Stomach (tissue), 9 donors: ENCODE measurements around the gene FRAS1. TPM values are rescaled to one million over a fixed set of nuclear protein-coding genes. Genes with fewer than 3 reads are reported as not detected.

Source experiments
- DNase-seq, 2 donors: peaks; one replicate each; pipeline versions ENCODE4 v3.0.0 to v3.0.0-alpha.2; 2013 to 2019
- H3K27ac ChIP-seq, 5 donors: fragments of 200-600 bp in 4 of 5; sonication (generic) in 4 of 5; one replicate each; pipeline ENCODE4 v1.5.1; 2013 to 2019; ENCODE audit warnings: mild to moderate bottlenecking in 1 of 5, moderate library complexity in 1 of 5
- H3K27me3 ChIP-seq, 3 donors: fragments of 200-600 bp; sonication (generic); one replicate each; pipeline ENCODE4 v1.5.1; 2017 to 2019; ENCODE audit warnings: mixed run types in 1 of 3
- H3K36me3 ChIP-seq, 4 donors: fragments of 200-600 bp; sonication (generic); 1 replicate in 3 of 4; 2 replicates in 1 of 4; pipeline ENCODE4 v1.5.1; 2016 to 2019
- H3K4me1 ChIP-seq, 4 donors: fragments of 200-600 bp; sonication (generic); one replicate each; pipeline ENCODE4 v1.5.1; 2016 to 2019
- H3K4me3 ChIP-seq, 4 donors: fragments of 200-600 bp; sonication (generic) in 3 of 4; one replicate each; pipeline ENCODE4 v1.5.1; 2016 to 2019; ENCODE audit warnings: mild to moderate bottlenecking in 1 of 4
- H3K9me3 ChIP-seq, 4 donors: fragments of 200-600 bp; sonication (generic); one replicate each; pipeline ENCODE4 v1.5.1; 2016 to 2019
- EP300 ChIP-seq: sonication (generic); formaldehyde crosslinking; IDR thresholded peaks from one replicate; pipeline ENCODE4 v1.6.1; 2017; ENCODE audit warnings: antibody characterized with exemption
- POLR2A ChIP-seq, 4 donors: fragments of 450-650 bp; IDR thresholded peaks; one replicate each; pipeline ENCODE4 v1.6.1; 2016; ENCODE audit warnings: antibody characterized with exemption in 4 of 4, control low read depth in 2 of 4, mild to moderate bottlenecking in 1 of 4, moderate library complexity in 1 of 4
- POLR2AphosphoS5 ChIP-seq, 3 donors: sonication (generic); formaldehyde crosslinking; IDR thresholded peaks; one replicate each; pipeline ENCODE4 v1.6.1; 2016; ENCODE audit warnings: antibody characterized with exemption in 3 of 3
- whole genome bisulfite sequencing, 5 donors: extraction: QIAGEN DNeasy Blood & Tissue Kit in 3 of 5; methylation state at CpG; one replicate each; pipeline versions ENCODE4 v1.1.5 to v1.1.7; 2013 to 2018; 5-methylcytosine and 5-hydroxymethylcytosine counted together
- intact Hi-C: fragments of 100-400 bp; cut with DNase I; formaldehyde crosslinking; loops from one replicate; pipeline ENCODE4 v1.15.1; 2023; ENCODE audit warnings: low total_unique reads
- polyA plus RNA-seq, 3 donors: library from polyadenylated mRNA; stranded (reverse); fragments of 200-250 nt; gene quantifications; one replicate each; pipeline ENCODE4 v1.2.3, GENCODE V29; 2013
- total RNA-seq, 5 donors: library from RNA; depleted of rRNA; stranded (reverse); fragments of >200 nt; gene quantifications; one replicate each; pipeline versions ENCODE4 v1.1.0 to v1.2.3, GENCODE V29; 2014 to 2016
- TF ChIP-seq, protein P1 (sequence below), 7 experiments: fragments of 450-650 bp in 4 of 7; fragments of 200-600 bp in 3 of 7; sonication (generic) in 3 of 7; IDR thresholded peaks; one replicate each; pipeline ENCODE4 v1.5.1; 2016 to 2019; ENCODE audit warnings: antibody characterized with exemption in 7 of 7, control low read depth in 2 of 7, mild to moderate bottlenecking in 1 of 7
- donor health status: healthy with polysubstance abuse.
- donor health status: Bipolar disorder and iron deficiency.
- donor health status: healthy.

The FRAS1 gene
- total and polyA plus RNA-seq, 8 donors, result under 0.01 to 12.7 (median 2.0) TPM

DNA sequence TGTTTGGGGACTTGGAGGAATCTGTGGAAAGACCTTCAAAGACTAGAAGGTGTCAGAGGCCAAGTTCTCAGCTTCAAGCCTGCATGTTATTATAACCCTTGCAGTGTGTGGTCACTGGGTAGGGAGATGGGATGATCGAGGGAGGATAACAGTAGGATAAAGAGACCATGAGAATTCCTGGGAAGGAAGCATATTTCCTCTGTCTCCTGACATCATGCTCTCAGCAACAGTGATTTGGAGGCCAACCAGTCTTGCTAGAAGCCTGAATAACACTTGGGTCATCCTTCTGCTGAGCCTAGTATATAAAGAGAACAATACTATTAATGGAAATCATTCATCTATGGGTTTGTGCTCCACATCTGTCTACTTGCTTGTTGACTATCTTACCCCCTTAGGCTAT, 453.6 kb downstream of the FRAS1 start:
- no peak for DNase-seq
- TF ChIP-seq POLR2AphosphoS5 (IDR thresholded peaks at IDR 0.05) (no peak), EP300 (no peak), POLR2A (IDR thresholded peaks at IDR 0.05) (no peak)
- TF ChIP-seq, protein P1, sequence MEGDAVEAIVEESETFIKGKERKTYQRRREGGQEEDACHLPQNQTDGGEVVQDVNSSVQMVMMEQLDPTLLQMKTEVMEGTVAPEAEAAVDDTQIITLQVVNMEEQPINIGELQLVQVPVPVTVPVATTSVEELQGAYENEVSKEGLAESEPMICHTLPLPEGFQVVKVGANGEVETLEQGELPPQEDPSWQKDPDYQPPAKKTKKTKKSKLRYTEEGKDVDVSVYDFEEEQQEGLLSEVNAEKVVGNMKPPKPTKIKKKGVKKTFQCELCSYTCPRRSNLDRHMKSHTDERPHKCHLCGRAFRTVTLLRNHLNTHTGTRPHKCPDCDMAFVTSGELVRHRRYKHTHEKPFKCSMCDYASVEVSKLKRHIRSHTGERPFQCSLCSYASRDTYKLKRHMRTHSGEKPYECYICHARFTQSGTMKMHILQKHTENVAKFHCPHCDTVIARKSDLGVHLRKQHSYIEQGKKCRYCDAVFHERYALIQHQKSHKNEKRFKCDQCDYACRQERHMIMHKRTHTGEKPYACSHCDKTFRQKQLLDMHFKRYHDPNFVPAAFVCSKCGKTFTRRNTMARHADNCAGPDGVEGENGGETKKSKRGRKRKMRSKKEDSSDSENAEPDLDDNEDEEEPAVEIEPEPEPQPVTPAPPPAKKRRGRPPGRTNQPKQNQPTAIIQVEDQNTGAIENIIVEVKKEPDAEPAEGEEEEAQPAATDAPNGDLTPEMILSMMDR (IDR thresholded peaks at IDR 0.05), result no peak
- H3K27me3 ChIP-seq, result no peaks in the 10 kb centered on the region
- no peak overlapping the region for H3K4me3 ChIP-seq
- intact Hi-C loops, result no loop called here
- H3K27ac ChIP-seq, result no peak overlapping the region
- peaks cover 0 to 14% (median 3%) of the 10 kb centered on the region in 4 donors for H3K4me1 ChIP-seq
- H3K36me3 ChIP-seq, result no peaks in the 10 kb centered on the region
- no peaks in the 10 kb centered on the region for H3K9me3 ChIP-seq
- WGBS, 5 donors, result 25 to 67% (median 42%) methylated on average over 1 of the region's 1 CpG

DNA sequence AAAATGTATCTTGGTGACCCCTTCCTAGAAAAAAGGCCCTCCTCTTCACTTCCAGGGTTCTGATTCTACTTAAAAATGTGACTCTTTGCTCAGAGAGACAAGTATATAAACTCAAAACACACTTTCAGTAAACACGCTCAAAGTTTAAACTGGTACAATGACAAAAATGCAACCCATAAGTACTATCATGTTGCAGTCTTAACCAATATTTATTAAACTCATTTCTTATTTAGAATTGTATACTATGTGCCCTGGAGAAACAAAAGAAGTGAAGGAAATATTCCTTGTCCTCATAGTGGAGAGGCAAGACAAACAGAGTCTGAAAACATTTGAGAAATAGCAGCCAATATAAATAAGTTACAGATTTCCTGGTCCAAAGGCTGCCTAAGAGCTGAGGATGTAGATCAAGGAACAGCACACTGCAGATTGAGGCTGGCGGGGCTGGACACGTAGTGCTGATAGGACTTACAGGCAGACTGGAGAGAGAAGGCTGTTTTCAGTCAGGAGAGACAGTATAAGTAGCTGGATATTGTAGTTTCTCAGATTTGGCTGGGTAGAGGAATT, 455.3 kb downstream of the FRAS1 start:
- H3K4me3 ChIP-seq, result no peak overlapping the region
- DNase-seq, result peak; percentile 74 to 83
- H3K27ac ChIP-seq, result peak overlapping the region in 4 of 5 donors; percentile 24 to 51 (median 40)
- H3K27me3 ChIP-seq, result no peaks in the 10 kb centered on the region
- H3K9me3 ChIP-seq, result no peaks in the 10 kb centered on the region
- no peaks in the 10 kb centered on the region for H3K36me3 ChIP-seq
- 19 to 46% (median 36%) methylated on average over 3 of the region's 3 CpGs for WGBS, 5 donors
- TF ChIP-seq, protein P1 (IDR thresholded peaks at IDR 0.05), result no peak
- TF ChIP-seq POLR2AphosphoS5 (IDR thresholded peaks at IDR 0.05) (peak in 2 of 3 donors; percentile 63 to 76), EP300 (no peak), POLR2A (IDR thresholded peaks at IDR 0.05) (no peak)
- intact Hi-C loops, result no loop called here
- H3K4me1 ChIP-seq, result peaks cover 0 to 14% (median 3%) of the 10 kb centered on the region in 4 donors

DNA sequence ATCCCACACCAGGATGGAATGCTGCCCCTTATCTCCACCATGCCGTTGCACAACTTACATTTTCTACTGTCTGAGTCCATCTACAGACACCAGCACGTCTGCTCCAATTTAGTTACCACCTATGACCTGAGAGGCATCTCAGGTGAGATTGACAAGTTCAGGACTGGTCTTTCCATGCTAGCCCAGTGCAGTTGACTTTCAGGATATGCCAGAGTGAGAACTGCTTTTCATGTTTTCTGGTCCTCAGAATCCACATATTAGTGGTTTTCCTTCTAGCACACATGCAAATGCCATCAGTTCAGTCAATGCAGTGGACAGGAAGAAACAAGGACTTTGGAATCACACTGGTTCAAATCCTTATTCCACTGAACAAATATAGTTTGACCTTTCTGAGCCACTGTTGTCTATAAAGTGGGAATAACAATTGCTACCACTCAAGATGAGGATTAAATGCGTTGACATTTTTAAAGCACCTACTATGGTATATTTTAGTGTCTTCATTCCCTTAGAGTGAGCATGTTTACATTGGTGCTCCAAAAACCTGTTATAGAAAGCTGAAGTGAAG, 456.4 kb downstream of the FRAS1 start:
- DNase-seq, result no peak
- H3K4me3 ChIP-seq, result no peak overlapping the region
- intact Hi-C loops, result no loop called here
- TF ChIP-seq EP300 (no peak), POLR2AphosphoS5 (IDR thresholded peaks at IDR 0.05) (no peak), POLR2A (IDR thresholded peaks at IDR 0.05) (no peak)
- TF ChIP-seq, protein P1 (IDR thresholded peaks at IDR 0.05), result no peak
- no peaks in the 10 kb centered on the region for H3K36me3 ChIP-seq
- H3K9me3 ChIP-seq, result no peaks in the 10 kb centered on the region
- H3K27me3 ChIP-seq, result no peaks in the 10 kb centered on the region
- peak overlapping the region in 2 of 5 donors; percentile 20 to 31 for H3K27ac ChIP-seq
- H3K4me1 ChIP-seq, result peaks cover 0 to 14% (median 3%) of the 10 kb centered on the region in 4 donors
- 50 to 76% (median 64%) methylated on average over 3 of the region's 3 CpGs for WGBS, 5 donors

DNA sequence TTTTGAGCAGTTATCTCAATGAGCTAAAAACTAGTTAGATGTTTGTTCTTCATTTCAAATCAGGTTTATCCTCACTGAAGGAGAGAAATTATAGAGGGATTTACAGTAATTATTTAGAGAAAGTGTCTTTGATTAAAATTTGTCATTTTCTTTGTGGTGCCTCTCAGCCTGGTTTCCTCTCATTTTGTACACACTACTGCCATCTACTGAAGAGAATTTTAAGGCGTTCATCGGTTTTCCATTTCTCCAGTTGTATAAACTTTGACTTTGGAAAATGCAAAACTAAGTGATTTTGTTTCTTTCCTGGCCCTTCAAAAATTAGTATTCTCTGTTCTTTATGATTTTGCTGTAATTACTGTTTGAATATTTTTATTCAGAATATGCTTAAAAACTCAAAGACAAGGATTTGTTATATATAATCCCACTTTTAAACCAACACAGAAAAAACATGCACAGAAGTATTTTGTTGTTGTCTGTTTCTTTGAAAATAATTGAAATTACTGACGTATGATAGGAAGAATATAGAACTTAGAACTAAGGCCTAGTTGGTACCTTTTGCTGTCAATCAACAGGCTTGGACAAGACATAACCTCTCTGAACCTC, 460.0 kb downstream of the FRAS1 start:
- TF ChIP-seq, protein P1 (IDR thresholded peaks at IDR 0.05), result peak in 5 of 7 experiments; percentile 20 to 58 (median 42)
- no peak for TF ChIP-seq EP300
- WGBS, 5 donors, result 9 to 22% (median 15%) methylated on average over 3 of the region's 3 CpGs
- DNase-seq, result peak in 1 of 2 donors; percentile 69
- peaks cover 0 to 18% (median 3%) of the 10 kb centered on the region in 4 donors for H3K4me1 ChIP-seq
- no peak overlapping the region for H3K27ac ChIP-seq
- no peak overlapping the region for H3K4me3 ChIP-seq
- no peaks in the 10 kb centered on the region for H3K36me3 ChIP-seq
- no peaks in the 10 kb centered on the region for H3K9me3 ChIP-seq
- no peaks in the 10 kb centered on the region for H3K27me3 ChIP-seq
- intact Hi-C loops, result no loop called here
